Activated CD4-positive, alpha-beta T cell treated with anti-CD3 and anti-CD28 coated beads, Interleukin-2, amount 10 ng/mL, durations not matched to agents 24 days and 14 days (primary cell): ENCODE measurements around the gene ZDHHC24. TPM values are rescaled to one million over a fixed set of nuclear protein-coding genes. Genes with fewer than 3 reads are reported as not detected.

Experiments
- DNase-seq: peaks from one replicate; pipeline ENCODE4 v3.0.0; 2022
- H3K27ac Mint-ChIP-seq: one replicate; pipeline ENCODE4 v1.8.0; 2022; ENCODE audit warnings: mild to moderate bottlenecking, mixed read lengths
- H3K27me3 Mint-ChIP-seq: one replicate; pipeline ENCODE4 v1.8.0; 2022; ENCODE audit warnings: mixed read lengths
- H3K36me3 Mint-ChIP-seq: one replicate; pipeline ENCODE4 v1.8.0; 2022; ENCODE audit warnings: low read depth, mild to moderate bottlenecking, mixed read lengths
- H3K4me1 Mint-ChIP-seq: one replicate; pipeline ENCODE4 v1.8.0; 2021; ENCODE audit warnings: mixed read lengths
- H3K4me3 Mint-ChIP-seq: one replicate; pipeline ENCODE4 v1.8.0; 2022; ENCODE audit warnings: mild to moderate bottlenecking, moderate library complexity, mixed read lengths
- H3K9me3 Mint-ChIP-seq: one replicate; pipeline ENCODE4 v1.8.0; 2021; ENCODE audit warnings: mixed read lengths
- intact Hi-C: fragments of 100-400 bp; cut with micrococcal nuclease; formaldehyde crosslinking; loops from one replicate; pipeline ENCODE4 v1.15.1; 2023
- total RNA-seq: library from RNA; stranded (reverse); gene quantifications from 2 replicates; pipeline ENCODE4 v1.2.3, GENCODE V29; 2022

The ZDHHC24 gene
- total RNA-seq, 1 donor from 2014 or later, result 12.2 TPM

DNA sequence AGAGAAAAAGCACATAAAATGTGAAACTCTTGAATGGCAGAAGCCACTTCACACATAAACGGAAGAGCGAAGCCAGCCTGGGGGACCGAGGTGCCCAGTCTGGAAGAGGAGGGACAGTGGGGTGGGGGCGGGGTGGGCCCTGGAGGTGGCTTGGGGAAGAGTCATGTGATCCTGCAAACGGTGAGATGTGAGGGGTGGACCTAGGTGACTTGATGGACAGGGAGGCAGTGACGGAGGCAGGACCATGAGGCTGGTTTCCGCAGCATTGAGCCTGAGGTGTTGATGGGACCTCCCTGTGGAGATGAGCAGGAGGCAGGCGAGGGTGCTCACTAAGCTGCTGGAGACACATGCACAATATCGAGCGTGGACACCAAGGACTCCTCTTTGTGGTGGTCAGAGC is 16.8 kb downstream of the ZDHHC24 start:
- H3K27ac Mint-ChIP-seq, result no peak overlapping the region
- intact Hi-C loops, result no loop called here

DNA sequence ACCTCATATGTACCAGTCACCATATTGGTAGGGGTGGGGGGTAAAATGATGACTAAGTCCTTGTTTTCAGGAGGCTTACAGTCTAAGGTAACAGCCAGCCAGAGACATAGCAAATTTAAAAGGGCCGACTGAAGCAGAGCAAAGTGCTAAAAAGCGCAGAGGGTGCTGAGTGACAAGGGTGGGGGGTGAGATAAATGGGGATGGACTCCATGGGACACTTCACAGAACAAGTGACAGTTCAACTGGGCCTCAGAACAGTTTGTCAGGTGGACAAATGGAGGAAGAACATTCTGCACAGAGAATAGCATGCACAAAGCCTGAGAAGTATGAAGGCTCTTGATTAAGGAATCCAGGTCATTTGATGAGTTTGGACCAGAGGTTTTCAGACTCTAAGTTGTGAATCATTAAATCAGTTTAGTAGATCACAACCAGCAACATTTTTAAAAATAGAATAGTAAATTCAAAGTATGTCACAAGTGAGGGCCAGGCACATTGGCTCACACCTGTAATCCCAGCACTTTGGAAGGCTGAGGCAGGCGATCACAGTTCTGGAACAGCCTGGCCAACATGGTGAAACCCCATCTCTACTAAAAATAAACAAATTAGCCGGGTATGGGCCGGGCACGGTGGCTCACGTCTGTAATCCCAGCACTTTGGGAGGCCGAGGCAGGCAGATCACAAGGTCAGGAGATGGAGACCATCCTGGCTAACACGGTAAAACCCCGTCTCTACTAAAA is 21.4 kb downstream of the ZDHHC24 start:
- DNase-seq, result no peak
- H3K27ac Mint-ChIP-seq, result no peak overlapping the region
- no peaks in the 10 kb centered on the region for H3K27me3 Mint-ChIP-seq
- H3K36me3 Mint-ChIP-seq, result peaks cover 20% of the 10 kb centered on the region
- peaks cover 3% of the 10 kb centered on the region for H3K4me1 Mint-ChIP-seq
- intact Hi-C loops, result no loop called here
- H3K4me3 Mint-ChIP-seq, result no peak overlapping the region
- no peaks in the 10 kb centered on the region for H3K9me3 Mint-ChIP-seq

More for the DNA sequence above, 16.8 kb downstream of the ZDHHC24 start:
- H3K36me3 Mint-ChIP-seq, result peaks cover 3% of the 10 kb centered on the region
- H3K4me1 Mint-ChIP-seq, result peaks cover 6% of the 10 kb centered on the region
- H3K9me3 Mint-ChIP-seq, result no peaks in the 10 kb centered on the region
- DNase-seq, result no peak
- no peak overlapping the region for H3K4me3 Mint-ChIP-seq
- H3K27me3 Mint-ChIP-seq, result no peaks in the 10 kb centered on the region

DNA sequence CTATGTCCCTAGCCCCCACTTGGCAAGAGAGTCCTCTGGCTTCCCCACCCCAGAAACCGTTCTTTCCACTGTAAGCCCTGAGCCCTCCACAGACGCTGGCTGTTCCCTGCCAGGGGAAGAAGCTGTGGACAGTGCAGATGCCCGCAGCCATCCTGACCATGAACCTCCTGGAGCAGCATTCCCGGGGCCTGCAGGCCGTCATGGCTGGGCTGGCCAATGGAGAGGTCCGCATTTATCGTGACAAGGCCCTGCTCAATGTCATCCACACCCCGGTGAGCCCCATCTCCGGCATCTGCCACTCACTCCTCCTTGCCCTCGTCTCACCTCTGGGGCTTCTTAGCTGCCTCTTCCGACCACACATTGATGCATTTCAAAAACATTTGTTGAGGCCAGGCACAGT is 22.2 kb downstream of the ZDHHC24 start:
- Mint-ChIP-seq H3K4me1 (peaks cover 3% of the 10 kb centered on the region), H3K27ac (no peak overlapping the region), H3K36me3 (peaks cover 20% of the 10 kb centered on the region), H3K27me3 (no peaks in the 10 kb centered on the region), H3K4me3 (no peak overlapping the region), H3K9me3 (no peaks in the 10 kb centered on the region)
- intact Hi-C loops, result no loop called here
- no peak for DNase-seq

DNA sequence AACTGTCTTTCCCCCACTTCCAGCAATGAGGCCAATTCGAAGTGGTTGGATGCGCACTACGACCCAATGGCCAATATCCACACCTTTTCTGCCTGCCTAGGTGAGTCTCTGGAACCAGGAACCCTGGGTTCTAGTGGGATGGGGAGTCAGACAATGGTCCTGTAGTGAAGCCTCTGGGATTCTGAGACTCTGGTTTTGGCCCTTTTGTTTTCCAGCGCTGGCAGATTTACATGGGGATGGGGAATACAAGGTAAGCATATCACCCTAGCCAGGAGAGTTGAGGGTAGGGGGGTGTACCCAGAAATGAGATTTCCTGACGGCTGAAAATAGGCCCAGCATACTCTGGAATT is 34.9 kb downstream of the ZDHHC24 start:
- Mint-ChIP-seq H3K27ac (peak overlapping the region; percentile 67), H3K27me3 (no peaks in the 10 kb centered on the region), H3K36me3 (peaks cover 14% of the 10 kb centered on the region), H3K4me3 (peak overlapping the region; percentile 91), H3K9me3 (no peaks in the 10 kb centered on the region), H3K4me1 (peaks cover 17% of the 10 kb centered on the region)
- DNase-seq, result no peak
- intact Hi-C loops, result loop anchor here (1.0 kb wide), 1 partner anchor 35 kb away; the partner anchor contains the start of genes ACTN3 and ZDHHC24

DNA sequence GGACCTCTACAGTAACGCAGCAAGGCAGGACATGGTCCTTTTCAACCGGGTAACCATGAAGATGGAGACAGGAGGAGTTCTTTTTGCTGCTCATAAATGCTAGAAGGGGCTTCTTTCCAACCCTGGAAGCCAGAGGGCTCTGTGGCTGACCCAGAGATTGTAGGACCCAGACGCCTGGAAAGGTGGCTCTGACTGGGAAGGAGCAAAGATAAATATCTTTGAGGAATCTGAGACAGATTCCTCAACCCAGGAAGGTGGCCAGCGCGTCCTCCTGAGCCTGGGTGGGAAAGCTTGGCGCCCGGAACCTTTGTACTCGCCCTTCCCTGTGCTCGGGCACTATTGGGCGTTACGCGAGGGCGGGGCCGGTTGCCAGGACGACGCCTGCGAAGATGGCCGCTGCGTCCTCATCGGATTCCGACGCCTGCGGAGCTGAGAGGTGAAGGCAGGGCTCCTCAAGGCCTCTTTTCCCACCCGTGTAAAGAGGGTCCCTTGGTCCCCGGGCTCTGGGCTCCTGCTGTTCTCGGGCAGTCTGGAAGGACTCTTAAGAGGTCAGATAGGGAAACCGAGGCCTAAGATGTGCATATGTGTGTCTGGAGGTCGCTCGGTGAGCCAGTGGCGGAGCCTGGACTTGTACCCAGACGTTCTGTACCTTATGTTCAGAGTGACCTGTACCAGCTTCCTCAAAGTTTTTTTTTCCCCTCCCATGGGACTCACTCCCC is 35.4 kb downstream of the ZDHHC24 start, which contains the start of gene BBS1:
BBS1 (plus strand) TSS at position 365 of the 719 bp plus-strand sequence; CDS start at position 390, 25 bp downstream.
- DNase-seq, result peak; percentile 95
- intact Hi-C loops, result loop anchor here (1.0 kb wide), 1 partner anchor 36 kb away; the partner anchor contains the start of genes ACTN3 and ZDHHC24
- H3K4me3 Mint-ChIP-seq, result peak within 1 kb of the TSS; percentile 91
- H3K4me1 Mint-ChIP-seq, result peaks cover 17% of the 10 kb centered on the region
- no peaks in the 10 kb centered on the region for H3K9me3 Mint-ChIP-seq
- no peaks in the 10 kb centered on the region for H3K27me3 Mint-ChIP-seq
- H3K27ac Mint-ChIP-seq, result peak within 1 kb of the TSS; percentile 67
- peaks cover 15% of the 10 kb centered on the region for H3K36me3 Mint-ChIP-seq

DNA sequence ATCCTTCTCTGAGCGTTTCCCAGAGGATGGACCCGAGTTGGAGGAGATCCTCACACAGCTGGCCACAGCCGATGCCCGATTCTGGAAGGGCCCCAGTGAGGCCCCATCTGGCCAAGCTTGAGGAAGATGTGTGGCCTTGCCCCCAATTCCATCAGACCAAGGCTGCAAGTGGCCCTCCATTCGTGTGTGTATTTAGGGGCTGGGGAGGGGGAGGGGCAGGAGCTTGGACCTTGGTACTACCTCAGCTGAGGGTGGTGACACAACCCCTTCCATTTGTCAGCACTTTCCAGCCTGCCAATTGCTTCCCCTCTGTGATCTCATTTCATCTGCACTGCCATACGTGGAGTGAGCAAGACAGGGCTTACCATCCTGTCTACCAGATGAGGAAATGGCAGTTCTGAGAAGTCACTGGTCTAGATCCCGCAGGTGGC is 36.7 kb downstream of the ZDHHC24 start:
- peak overlapping the region; percentile 52 for H3K27ac Mint-ChIP-seq
- no peak for DNase-seq
- H3K4me3 Mint-ChIP-seq, result no peak overlapping the region
- peaks cover 17% of the 10 kb centered on the region for H3K4me1 Mint-ChIP-seq
- H3K9me3 Mint-ChIP-seq, result no peaks in the 10 kb centered on the region
- H3K36me3 Mint-ChIP-seq, result peaks cover 18% of the 10 kb centered on the region
- no peaks in the 10 kb centered on the region for H3K27me3 Mint-ChIP-seq
- intact Hi-C loops, result no loop called here

DNA sequence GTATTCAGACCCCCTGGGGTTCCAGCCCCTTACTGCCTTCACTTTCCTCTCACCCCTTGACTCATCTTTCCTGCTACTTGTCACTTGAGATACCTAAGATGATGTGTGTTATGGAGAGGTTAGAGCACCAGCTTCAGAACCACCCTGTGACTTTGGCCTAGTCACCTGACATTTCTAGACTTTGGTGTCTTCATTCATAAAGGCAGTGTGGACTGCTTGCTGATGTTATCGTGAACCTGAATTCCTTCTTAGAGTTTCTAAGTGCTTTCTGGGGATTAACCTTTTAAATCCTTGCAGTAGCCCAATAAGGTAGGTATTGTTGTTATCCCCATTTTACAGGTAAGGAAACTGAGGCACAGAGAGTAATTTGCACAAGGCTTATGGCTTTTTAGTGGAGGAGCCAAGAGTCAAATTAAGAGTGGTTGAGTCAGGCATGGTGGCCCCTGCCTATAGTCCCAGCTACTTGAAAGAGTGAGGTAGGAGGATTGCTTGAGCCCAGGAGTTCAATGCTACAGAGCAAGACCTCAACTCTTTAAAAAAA is 40.5 kb downstream of the ZDHHC24 start:
- DNase-seq, result no peak
- Mint-ChIP-seq H3K9me3 (no peaks in the 10 kb centered on the region), H3K27ac (no peak overlapping the region), H3K4me3 (no peak overlapping the region), H3K27me3 (no peaks in the 10 kb centered on the region), H3K4me1 (peaks cover 6% of the 10 kb centered on the region), H3K36me3 (peaks cover 23% of the 10 kb centered on the region)
- intact Hi-C loops, result no loop called here

DNA sequence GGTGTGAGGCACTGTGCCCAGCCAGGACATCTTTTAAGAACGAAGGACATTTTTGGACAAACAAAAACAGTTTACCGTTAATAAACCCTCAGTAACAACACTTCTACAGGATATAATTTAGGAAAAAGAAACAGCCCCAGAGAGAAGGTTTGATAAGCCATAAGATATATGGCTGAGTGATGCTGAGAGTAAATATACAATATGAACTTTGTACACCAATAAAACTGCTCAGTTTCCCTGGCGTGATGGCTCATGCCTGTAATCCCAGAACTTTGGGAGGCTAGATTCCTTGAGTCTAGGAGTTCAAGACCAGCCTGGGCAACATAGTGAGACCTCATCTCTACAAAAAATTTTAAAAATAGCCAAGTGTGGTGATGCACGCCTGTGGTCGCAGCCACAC is 47.3 kb downstream of the ZDHHC24 start:
- Mint-ChIP-seq H3K27me3 (no peaks in the 10 kb centered on the region), H3K4me3 (no peak overlapping the region), H3K27ac (no peak overlapping the region), H3K9me3 (no peaks in the 10 kb centered on the region), H3K4me1 (no peaks in the 10 kb centered on the region), H3K36me3 (peaks cover 20% of the 10 kb centered on the region)
- intact Hi-C loops, result no loop called here
- DNase-seq, result no peak

DNA sequence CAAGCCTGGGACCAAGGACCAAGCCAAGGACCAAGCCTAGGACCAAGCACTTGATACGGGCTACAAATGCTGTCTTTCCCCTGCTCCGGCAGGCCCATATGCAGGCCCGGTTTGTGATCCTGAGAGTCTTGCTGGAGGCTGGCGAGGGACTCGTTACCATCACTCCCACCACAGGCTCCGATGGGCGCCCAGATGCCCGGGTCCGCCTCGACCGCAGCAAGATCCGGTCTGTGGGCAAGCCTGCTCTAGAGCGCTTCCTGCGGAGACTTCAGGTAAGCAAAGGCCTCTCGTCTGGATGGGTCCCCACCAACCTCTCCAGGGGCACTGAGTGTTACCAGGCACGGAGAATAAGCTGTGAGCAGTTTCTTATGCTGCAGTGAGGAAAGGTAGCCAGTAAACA is 48.6 kb downstream of the ZDHHC24 start:
- H3K36me3 Mint-ChIP-seq, result peaks cover 22% of the 10 kb centered on the region
- intact Hi-C loops, result no loop called here
- H3K4me1 Mint-ChIP-seq, result no peaks in the 10 kb centered on the region
- H3K9me3 Mint-ChIP-seq, result no peaks in the 10 kb centered on the region
- no peak overlapping the region for H3K4me3 Mint-ChIP-seq
- no peaks in the 10 kb centered on the region for H3K27me3 Mint-ChIP-seq
- no peak overlapping the region for H3K27ac Mint-ChIP-seq
- no peak for DNase-seq

DNA sequence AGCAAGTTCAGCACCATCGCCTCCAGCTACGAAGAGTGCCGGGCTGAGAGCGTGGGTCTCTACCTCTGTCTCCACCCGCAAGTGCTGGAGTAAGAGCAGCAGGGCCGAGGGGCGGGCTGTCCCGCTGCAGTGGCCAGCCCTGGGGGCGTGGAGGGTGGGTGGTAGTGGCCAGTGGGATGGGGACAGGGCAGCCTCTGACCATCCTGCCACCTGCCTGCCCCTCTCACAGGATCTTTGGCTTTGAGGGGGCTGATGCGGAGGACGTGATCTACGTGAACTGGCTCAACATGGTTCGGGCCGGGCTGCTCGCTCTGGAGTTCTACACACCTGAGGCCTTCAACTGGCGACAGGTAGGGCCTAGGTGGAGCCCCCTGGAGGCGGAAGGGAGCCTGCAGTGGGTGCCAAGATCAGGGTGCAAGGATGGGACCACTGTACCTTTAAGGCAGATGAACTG is 50.4 kb downstream of the ZDHHC24 start:
- Mint-ChIP-seq H3K4me3 (no peak overlapping the region), H3K27me3 (no peaks in the 10 kb centered on the region), H3K36me3 (peaks cover 20% of the 10 kb centered on the region), H3K9me3 (no peaks in the 10 kb centered on the region), H3K27ac (no peak overlapping the region), H3K4me1 (no peaks in the 10 kb centered on the region)
- intact Hi-C loops, result no loop called here
- DNase-seq, result peak; percentile 68

DNA sequence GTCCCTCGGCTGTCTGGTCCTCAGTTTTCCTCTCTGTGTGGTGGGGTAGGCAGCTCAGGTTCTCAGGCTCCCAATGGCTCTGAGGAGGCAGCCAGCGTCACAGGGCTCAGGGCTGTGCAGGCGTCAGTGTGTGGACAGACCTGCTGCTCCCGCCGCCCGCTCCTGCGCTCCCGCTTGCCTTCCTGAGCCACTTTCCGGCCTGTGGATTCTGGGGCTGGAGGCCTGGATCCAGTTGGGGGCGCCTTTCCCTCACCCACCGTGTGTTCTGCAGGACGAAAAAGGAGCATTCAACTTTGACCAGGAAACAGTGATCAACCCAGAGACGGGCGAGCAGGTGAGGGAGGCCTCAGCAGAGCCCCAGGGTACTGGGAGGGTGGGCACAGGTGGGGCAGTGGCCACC is 50.9 kb downstream of the ZDHHC24 start:
- Mint-ChIP-seq H3K4me3 (no peak overlapping the region), H3K27ac (no peak overlapping the region), H3K36me3 (peaks cover 19% of the 10 kb centered on the region), H3K4me1 (no peaks in the 10 kb centered on the region), H3K27me3 (no peaks in the 10 kb centered on the region), H3K9me3 (no peaks in the 10 kb centered on the region)
- no peak for DNase-seq
- intact Hi-C loops, result no loop called here

DNA sequence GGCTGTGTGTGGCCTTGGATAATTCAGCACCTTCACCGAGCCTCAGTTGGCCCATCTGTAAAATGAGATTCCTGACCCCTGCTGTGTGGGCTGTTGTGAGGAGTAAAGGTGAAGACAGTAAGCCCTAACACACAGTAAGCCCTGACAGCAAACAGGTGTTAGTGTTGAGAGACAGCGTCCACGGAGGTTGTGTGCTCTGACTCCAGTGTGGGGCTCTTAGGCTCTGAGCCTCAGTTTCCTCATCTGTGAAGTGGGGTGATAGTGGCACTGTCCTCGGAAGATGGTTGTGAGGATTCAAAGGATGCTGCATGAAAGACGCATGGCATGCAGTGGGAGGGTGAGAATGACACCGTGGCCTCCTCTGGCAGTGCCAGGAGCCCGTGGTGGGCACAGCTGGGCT is 51.4 kb downstream of the ZDHHC24 start:
- H3K27ac Mint-ChIP-seq, result no peak overlapping the region
- no peak for DNase-seq
- intact Hi-C loops, result no loop called here
- no peaks in the 10 kb centered on the region for H3K4me1 Mint-ChIP-seq
- no peaks in the 10 kb centered on the region for H3K27me3 Mint-ChIP-seq
- H3K36me3 Mint-ChIP-seq, result peaks cover 17% of the 10 kb centered on the region
- H3K9me3 Mint-ChIP-seq, result no peaks in the 10 kb centered on the region
- no peak overlapping the region for H3K4me3 Mint-ChIP-seq

DNA sequence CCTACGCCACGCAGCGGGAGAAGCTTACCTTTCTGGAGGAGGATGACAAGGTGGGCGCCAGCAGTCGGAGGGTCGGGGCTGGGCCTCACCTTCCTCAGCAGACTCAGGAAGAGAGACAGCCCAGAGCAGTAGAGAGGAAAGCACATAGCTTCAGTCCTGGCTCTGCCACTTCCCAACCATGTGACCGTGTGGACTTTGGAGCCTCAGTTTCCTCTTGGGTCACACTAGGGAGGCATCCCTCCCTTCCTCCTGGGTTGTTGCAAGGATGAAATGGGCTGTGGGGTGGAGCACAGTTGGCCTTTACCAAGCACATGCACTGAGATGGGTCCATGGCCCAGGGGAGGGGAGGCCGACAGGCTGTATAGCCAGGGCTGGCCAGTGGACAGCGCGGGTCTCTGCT is 52.7 kb downstream of the ZDHHC24 start:
- no peak overlapping the region for H3K27ac Mint-ChIP-seq
- no peak for DNase-seq
- intact Hi-C loops, result no loop called here
- H3K4me3 Mint-ChIP-seq, result no peak overlapping the region
- H3K27me3 Mint-ChIP-seq, result no peaks in the 10 kb centered on the region
- H3K9me3 Mint-ChIP-seq, result no peaks in the 10 kb centered on the region
- H3K36me3 Mint-ChIP-seq, result peaks cover 25% of the 10 kb centered on the region
- H3K4me1 Mint-ChIP-seq, result no peaks in the 10 kb centered on the region
